T-cell (primary cell): ENCODE measurements around the gene ZBTB5. TPM values are rescaled to one million over a fixed set of nuclear protein-coding genes. Genes with fewer than 3 reads are reported as not detected.
"Not testable (repeated sequence)": the region's sequence is repeated elsewhere in the genome, so short reads cannot be mapped to it uniquely, and the experiment has no call there.

Experiments
- ATAC-seq, 4 experiments: fragments of 200-7000 bp in 3 of 4; fragments of 150-1000 bp in 1 of 4; cut with Tn5 transposase; replicated peaks in 1 of 4; 1 replicate in 3 of 4; 2 replicates in 1 of 4; pipeline ENCODE4 v1.10.0; 2021; ENCODE audit warnings: moderate library complexity in 3 of 4, mild to moderate bottlenecking in 2 of 4, moderate number of reproducible peaks in 1 of 4
- CTCF ChIA-PET, 2 donors: fragments of 300-600 bp; sonication (Branson Sonifier 250); formaldehyde crosslinking; loops; one replicate each; lab custom pipeline; 2022; ENCODE audit warnings: antibody characterized with exemption in 2 of 2; lab: Charles Lee
- POLR2A ChIA-PET, 2 donors: fragments of 300-600 bp; sonication (Branson Sonifier 250); formaldehyde crosslinking; loops; one replicate each; lab custom pipeline; 2022; ENCODE audit warnings: antibody characterized with exemption in 2 of 2; lab: Charles Lee
- DNase-seq, 35 experiments: peaks; one replicate each; pipeline versions ENCODE4 v3.0.0 to v3.0.0-alpha.2; 2013 to 2023
- H3K27ac ChIP-seq: one replicate; pipeline ENCODE4 v1.5.1; 2013; ENCODE audit warnings: low read length
- H3K27me3 ChIP-seq, 2 experiments: replicated peaks in 1 of 2; 1 replicate in 1 of 2; 2 replicates in 1 of 2; pipeline versions ENCODE4 v1.6.1 to v1.7.0; 2013; ENCODE audit warnings: low read length in 1 of 2, mixed read lengths in 1 of 2; ENCODE audit not compliant: control insufficient read depth in 2 of 2, insufficient read depth in 2 of 2; ENCODE audit errors: extremely low read depth in 1 of 2
- H3K36me3 ChIP-seq, 2 donors: 1 replicate in 1 of 2; 2 replicates in 1 of 2; pipeline versions ENCODE4 v1.6.1 to v1.7.0; 2013; ENCODE audit warnings: low read length in 1 of 2; ENCODE audit not compliant: control insufficient read depth in 2 of 2, insufficient read depth in 1 of 2; ENCODE audit errors: extremely low read depth in 1 of 2
- H3K4me1 ChIP-seq, 2 experiments: 1 replicate in 1 of 2; 2 replicates in 1 of 2; pipeline versions ENCODE4 v1.6.1 to v1.7.0; 2013; ENCODE audit warnings: low read length in 2 of 2, mixed read lengths in 1 of 2; ENCODE audit not compliant: insufficient read depth in 2 of 2, control insufficient read depth in 1 of 2; ENCODE audit errors: extremely low read depth in 1 of 2
- H3K4me3 ChIP-seq, 2 donors: 1 replicate in 1 of 2; 2 replicates in 1 of 2; pipeline versions ENCODE4 v1.5.1 to v1.7.0; 2013; ENCODE audit warnings: mild to moderate bottlenecking in 2 of 2, low read length in 1 of 2, moderate library complexity in 1 of 2; ENCODE audit not compliant: control insufficient read depth in 1 of 2; ENCODE audit errors: extremely low read depth in 1 of 2
- H3K9me3 ChIP-seq: 2 replicates; pipeline ENCODE4 v1.7.0; 2013
- H3K27ac Mint-ChIP-seq, 2 donors: one replicate each; pipeline ENCODE4 v1.8.0; 2020 to 2021; ENCODE audit warnings: mild to moderate bottlenecking in 2 of 2, mixed read lengths in 2 of 2
- H3K27me3 Mint-ChIP-seq, 2 donors: one replicate each; pipeline ENCODE4 v1.8.0; 2021 to 2022; ENCODE audit warnings: mixed read lengths in 2 of 2
- H3K36me3 Mint-ChIP-seq: one replicate; pipeline ENCODE4 v1.8.0; 2021; ENCODE audit warnings: mixed read lengths
- H3K4me1 Mint-ChIP-seq, 3 donors: one replicate each; pipeline ENCODE4 v1.8.0; 2020 to 2022; ENCODE audit warnings: mixed read lengths in 3 of 3, mild to moderate bottlenecking in 1 of 3
- H3K4me3 Mint-ChIP-seq, 3 donors: one replicate each; pipeline ENCODE4 v1.8.0; 2020 to 2022; ENCODE audit warnings: mild to moderate bottlenecking in 3 of 3, mixed read lengths in 3 of 3, moderate library complexity in 3 of 3
- H3K9me3 Mint-ChIP-seq, 3 donors: one replicate each; pipeline ENCODE4 v1.8.0; 2020 to 2022; ENCODE audit warnings: mixed read lengths in 3 of 3
- WGBS: methylation state at CpG from one replicate; pipeline ENCODE4 v1.1.5; 2013; ENCODE audit warnings: missing lambda C conversion rate; ENCODE audit not compliant: insufficient coverage; 5-methylcytosine and 5-hydroxymethylcytosine counted together
- total RNA-seq, 35 experiments: library from RNA in 6 of 35; stranded (reverse) in 6 of 35; fragments of 120-200 nt in 1 of 35; gene quantifications; one replicate each; pipeline versions ENCODE4 v1.2.1 to v1.2.4 and lab custom pipeline; 2013 to 2026

ZBTB5 gene
- total RNA-seq, 5 donors from 2014 or later (not counting 1 experiment from before 2014, with no cell fraction given) = 12.5 to 14.3 (median 13.3) TPM

GRCh38 chr9:37426846-37427245 lies 38.4 kb downstream of the ZBTB5 start:
- peaks cover 17% of the 10 kb centered on the region for H3K36me3 Mint-ChIP-seq
- H3K27ac Mint-ChIP-seq = no peak overlapping the region
- ChIA-PET CTCF (no interaction called here), POLR2A (no interaction called here)
- H3K9me3 ChIP-seq = no peaks in the 10 kb centered on the region
- no peaks in the 10 kb centered on the region for H3K9me3 Mint-ChIP-seq
- DNase-seq (no peak), ATAC-seq (no peak)
- peaks cover 18 to 26% (median 20%) of the 10 kb centered on the region in 3 donors for H3K4me1 Mint-ChIP-seq
- no peak overlapping the region for H3K4me3 Mint-ChIP-seq
- no peaks in the 10 kb centered on the region for H3K27me3 Mint-ChIP-seq
- H3K36me3 ChIP-seq = peaks cover 16 to 42% of the 10 kb centered on the region in 2 donors
- no peak overlapping the region for H3K27ac ChIP-seq
- WGBS = 96% methylated on average over 6 of the region's 6 CpGs
- no peak overlapping the region for H3K4me3 ChIP-seq
- no peaks in the 10 kb centered on the region for H3K27me3 ChIP-seq
- H3K4me1 ChIP-seq = peaks cover 2 to 33% of the 10 kb centered on the region in 2 experiments

DNA sequence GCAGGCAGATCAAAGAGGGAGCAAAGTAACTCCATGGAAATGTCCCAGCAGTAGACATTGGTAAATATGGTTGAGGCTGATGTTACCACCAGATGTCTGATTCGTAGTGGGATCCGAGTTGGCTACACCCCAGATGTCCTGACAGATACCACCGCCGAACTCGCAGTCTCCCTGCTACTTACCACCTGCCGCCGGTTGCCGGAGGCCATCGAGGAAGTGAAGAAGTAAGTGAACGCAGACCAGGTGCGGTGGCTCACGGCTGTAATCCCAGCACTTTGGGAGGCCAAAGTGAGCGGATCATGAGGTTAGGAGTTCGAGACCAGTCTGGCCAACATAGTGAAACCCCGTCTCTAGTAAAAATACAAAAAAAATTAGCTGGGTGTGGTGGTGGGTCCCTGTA lies 38.8 kb downstream of the ZBTB5 start:
- CTCF ChIA-PET = interaction anchor here in 1 of 2 donors (0.6 kb wide), 1 partner anchor 39 kb away, joined by 3 read pairs; no protein-coding TSS in a partner anchor
- Mint-ChIP-seq H3K27ac (peak overlapping the region in 1 of 2 donors; percentile 11), H3K4me1 (peaks cover 22 to 29% (median 22%) of the 10 kb centered on the region in 3 donors), H3K36me3 (peaks cover 17% of the 10 kb centered on the region)
- ATAC-seq, H3K9me3 ChIP-seq, DNase-seq, H3K27me3 ChIP-seq, H3K27ac ChIP-seq, H3K4me3 Mint-ChIP-seq, H3K27me3 Mint-ChIP-seq, H3K4me3 ChIP-seq, POLR2A ChIA-PET, H3K9me3 Mint-ChIP-seq: not testable (repeated sequence)
- Histone ChIP-seq H3K4me1 (peaks cover 4 to 36% of the 10 kb centered on the region in 2 experiments), H3K36me3 (peaks cover 16 to 42% of the 10 kb centered on the region in 2 donors)
- 97% methylated on average over 11 of the region's 15 CpGs for WGBS

GRCh38 chr9:37425298-37425752 lies 39.9 kb downstream of the ZBTB5 start:
- H3K9me3 Mint-ChIP-seq = no peaks in the 10 kb centered on the region
- no peak overlapping the region for H3K4me3 Mint-ChIP-seq
- 97% methylated on average over 7 of the region's 11 CpGs for WGBS
- Histone ChIP-seq H3K9me3 (no peaks in the 10 kb centered on the region), H3K4me3 (no peak overlapping the region), H3K27ac (no peak overlapping the region), H3K36me3 (peaks cover 16 to 36% of the 10 kb centered on the region in 2 donors), H3K27me3 (no peaks in the 10 kb centered on the region), H3K4me1 (peaks cover 4 to 36% of the 10 kb centered on the region in 2 experiments)
- POLR2A ChIA-PET = no interaction called here
- H3K4me1 Mint-ChIP-seq = peaks cover 22 to 30% (median 22%) of the 10 kb centered on the region in 3 donors
- DNase-seq (no peak), ATAC-seq (no peak)
- no peaks in the 10 kb centered on the region for H3K27me3 Mint-ChIP-seq
- CTCF ChIA-PET = no interaction called here
- peaks cover 17% of the 10 kb centered on the region for H3K36me3 Mint-ChIP-seq
- no peak overlapping the region for H3K27ac Mint-ChIP-seq

DNA sequence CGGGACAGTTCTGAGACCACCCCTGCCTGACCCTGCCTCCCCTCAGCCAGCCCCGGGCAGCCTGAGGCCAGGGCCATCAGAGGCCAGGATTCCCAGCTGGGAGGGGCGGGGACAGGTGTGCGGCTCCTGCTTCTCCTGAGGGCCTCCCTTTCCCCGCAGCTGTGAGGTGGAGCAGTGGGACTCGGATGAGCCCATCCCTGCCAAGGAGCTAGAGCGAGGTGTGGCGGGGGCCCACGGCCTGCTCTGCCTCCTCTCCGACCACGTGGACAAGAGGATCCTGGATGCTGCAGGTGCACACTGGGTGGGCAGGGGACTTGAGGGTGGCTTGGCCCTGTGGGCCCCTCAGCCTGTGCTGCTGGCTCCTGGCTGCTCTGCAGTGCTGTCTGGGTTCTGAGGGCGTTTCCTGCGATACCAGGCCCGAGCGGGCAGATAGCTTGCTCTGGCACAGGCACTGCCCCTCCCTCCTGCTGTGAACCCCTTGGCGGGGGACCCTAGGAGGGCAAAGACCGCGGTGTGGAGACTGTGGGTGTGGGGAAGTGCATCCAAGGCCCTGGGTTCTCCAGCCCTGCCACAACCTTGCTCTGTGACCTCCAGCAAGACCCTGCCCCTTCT lies 40.5 kb downstream of the ZBTB5 start:
- ATAC-seq = no peak
- Mint-ChIP-seq H3K4me1 (peaks cover 22 to 30% (median 22%) of the 10 kb centered on the region in 3 donors), H3K27me3 (no peaks in the 10 kb centered on the region), H3K4me3 (no peak overlapping the region), H3K27ac (no peak overlapping the region), H3K36me3 (peaks cover 17% of the 10 kb centered on the region), H3K9me3 (no peaks in the 10 kb centered on the region)
- Histone ChIP-seq H3K4me1 (peaks cover 4 to 36% of the 10 kb centered on the region in 2 experiments), H3K4me3 (no peak overlapping the region), H3K27me3 (no peaks in the 10 kb centered on the region), H3K36me3 (peaks cover 15 to 33% of the 10 kb centered on the region in 2 donors), H3K27ac (no peak overlapping the region), H3K9me3 (no peaks in the 10 kb centered on the region)
- DNase-seq = no peak
- POLR2A ChIA-PET = no interaction called here
- CTCF ChIA-PET = no interaction called here
- WGBS = 93% methylated on average over 14 of the region's 18 CpGs

GRCh38 chr9:37424204-37424685 lies 41.0 kb downstream of the ZBTB5 start:
- Mint-ChIP-seq H3K4me1 (peaks cover 22 to 30% (median 22%) of the 10 kb centered on the region in 3 donors), H3K36me3 (peaks cover 17% of the 10 kb centered on the region), H3K4me3 (peak overlapping the region in 2 of 3 donors; percentile 93 to 97), H3K27ac (peak overlapping the region in 1 of 2 donors; percentile 96), H3K27me3 (no peaks in the 10 kb centered on the region), H3K9me3 (no peaks in the 10 kb centered on the region)
- DNase-seq (no peak), ATAC-seq (no peak)
- Histone ChIP-seq H3K9me3 (no peaks in the 10 kb centered on the region), H3K4me1 (peaks cover 4 to 36% of the 10 kb centered on the region in 2 experiments), H3K36me3 (peaks cover 10 to 28% of the 10 kb centered on the region in 2 donors), H3K27ac (no peak overlapping the region), H3K27me3 (no peaks in the 10 kb centered on the region), H3K4me3 (no peak overlapping the region)
- WGBS = 95% methylated on average over 8 of the region's 8 CpGs
- POLR2A ChIA-PET = no interaction called here
- CTCF ChIA-PET = no interaction called here

DNA sequence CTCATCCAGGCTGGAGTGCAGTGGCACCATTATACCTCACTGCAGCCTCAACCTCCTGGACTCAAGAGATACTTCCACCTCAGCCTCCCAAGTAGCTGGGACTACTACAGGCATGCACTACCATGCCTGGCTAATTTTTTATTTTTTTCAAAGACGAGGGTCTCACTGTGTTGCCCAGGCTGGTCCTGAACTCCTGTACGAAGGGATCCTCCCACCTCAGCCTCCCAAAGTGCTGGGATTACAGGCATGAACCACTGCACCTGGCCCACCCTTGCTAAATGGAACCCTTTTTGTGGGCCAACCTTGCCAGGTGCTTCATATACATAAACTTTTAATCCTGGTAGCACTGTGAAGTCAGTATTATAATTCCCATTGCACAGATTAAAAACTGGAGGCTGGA lies 41.7 kb downstream of the ZBTB5 start:
- DNase-seq (no peak), ATAC-seq (no peak)
- no peaks in the 10 kb centered on the region for H3K9me3 Mint-ChIP-seq
- no peaks in the 10 kb centered on the region for H3K27me3 Mint-ChIP-seq
- ChIA-PET CTCF (no interaction called here), POLR2A (no interaction called here)
- Histone ChIP-seq H3K9me3 (no peaks in the 10 kb centered on the region), H3K4me1 (peaks cover 4 to 36% of the 10 kb centered on the region in 2 experiments), H3K27ac (no peak overlapping the region), H3K27me3 (no peaks in the 10 kb centered on the region), H3K36me3 (peaks cover 10 to 20% of the 10 kb centered on the region in 2 donors), H3K4me3 (peak overlapping the region; percentile 59 to 96)
- peaks cover 22 to 30% (median 22%) of the 10 kb centered on the region in 3 donors for H3K4me1 Mint-ChIP-seq
- H3K36me3 Mint-ChIP-seq = peaks cover 17% of the 10 kb centered on the region
- peak overlapping the region; percentile 96 for H3K27ac Mint-ChIP-seq
- 86% methylated on average over 2 of the region's 2 CpGs for WGBS
- H3K4me3 Mint-ChIP-seq = peak overlapping the region; percentile 93 to 97 (median 97)
